ENCODE results near the gene KRTAP5-3. TPM values are rescaled to one million over a fixed set of nuclear protein-coding genes. Genes with fewer than 3 reads are reported as not detected.

Gene KRTAP5-3
- total RNA-seq, 6 experiments from 2014 or later, result not detected

- Histone ChIP-seq H3K4me3 (no peak overlapping the region), H3K36me3 (no peaks in the 10 kb centered on the region), H3K9me3 (no peaks in the 10 kb centered on the region), H3K4me1 (no peaks in the 10 kb centered on the region), H3K27ac (no peak overlapping the region), H3K27me3 (no peaks in the 10 kb centered on the region)
- TF ChIP-seq, protein P1, sequence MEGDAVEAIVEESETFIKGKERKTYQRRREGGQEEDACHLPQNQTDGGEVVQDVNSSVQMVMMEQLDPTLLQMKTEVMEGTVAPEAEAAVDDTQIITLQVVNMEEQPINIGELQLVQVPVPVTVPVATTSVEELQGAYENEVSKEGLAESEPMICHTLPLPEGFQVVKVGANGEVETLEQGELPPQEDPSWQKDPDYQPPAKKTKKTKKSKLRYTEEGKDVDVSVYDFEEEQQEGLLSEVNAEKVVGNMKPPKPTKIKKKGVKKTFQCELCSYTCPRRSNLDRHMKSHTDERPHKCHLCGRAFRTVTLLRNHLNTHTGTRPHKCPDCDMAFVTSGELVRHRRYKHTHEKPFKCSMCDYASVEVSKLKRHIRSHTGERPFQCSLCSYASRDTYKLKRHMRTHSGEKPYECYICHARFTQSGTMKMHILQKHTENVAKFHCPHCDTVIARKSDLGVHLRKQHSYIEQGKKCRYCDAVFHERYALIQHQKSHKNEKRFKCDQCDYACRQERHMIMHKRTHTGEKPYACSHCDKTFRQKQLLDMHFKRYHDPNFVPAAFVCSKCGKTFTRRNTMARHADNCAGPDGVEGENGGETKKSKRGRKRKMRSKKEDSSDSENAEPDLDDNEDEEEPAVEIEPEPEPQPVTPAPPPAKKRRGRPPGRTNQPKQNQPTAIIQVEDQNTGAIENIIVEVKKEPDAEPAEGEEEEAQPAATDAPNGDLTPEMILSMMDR (IDR thresholded peaks at IDR 0.05), result no peak
- no peak for TF ChIP-seq POLR2A (IDR thresholded peaks at IDR 0.05)
- intact Hi-C loops (cut with DNase I), result loop anchor here in 1 of 2 donors (10.0 kb wide), 1 partner anchor 86 kb away; no protein-coding TSS in a partner anchor
- ATAC-seq (no peak), DNase-seq (no peak)
- 50% methylated on average over 7 of the region's 13 CpGs for WGBS (ENCODE audit: insufficient coverage, low coverage, low lambda C conversion rate, missing lambda C conversion rate)
Measured at GRCh38 chr11:1631066-1631568, 22.9 kb upstream of the KRTAP5-3 start.

DNA sequence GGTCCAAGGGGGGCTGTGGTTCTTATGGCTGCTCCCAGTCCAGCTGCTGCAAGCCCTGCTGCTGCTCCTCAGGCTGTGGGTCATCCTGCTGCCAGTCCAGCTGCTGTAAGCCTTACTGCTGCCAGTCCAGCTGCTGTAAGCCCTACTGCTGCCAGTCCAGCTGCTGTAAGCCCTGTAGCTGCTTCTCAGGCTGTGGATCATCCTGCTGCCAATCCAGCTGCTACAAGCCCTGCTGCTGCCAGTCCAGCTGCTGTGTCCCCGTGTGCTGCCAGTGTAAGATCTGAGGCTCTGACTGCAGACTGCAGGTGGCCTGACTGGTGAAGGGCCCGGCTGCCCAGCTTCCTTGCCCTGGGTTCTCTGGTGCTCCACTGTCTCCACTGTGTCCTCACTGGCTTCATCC, 22.0 kb upstream of the KRTAP5-3 start:
- no peak for ATAC-seq
- Histone ChIP-seq H3K4me1 (no peaks in the 10 kb centered on the region), H3K27ac (no peak overlapping the region), H3K9me3 (no peaks in the 10 kb centered on the region), H3K4me3 (no peak overlapping the region), H3K36me3 (no peaks in the 10 kb centered on the region), H3K27me3 (no peaks in the 10 kb centered on the region)
- TF ChIP-seq POLR2A (IDR thresholded peaks at IDR 0.05), result no peak
- TF ChIP-seq, protein P1 (IDR thresholded peaks at IDR 0.05), result no peak
- WGBS (ENCODE audit: insufficient coverage, low coverage, low lambda C conversion rate, missing lambda C conversion rate), result no CpG with 5 or more reads among the region's 2 CpGs
- intact Hi-C loops (cut with DNase I), result loop anchor here in 1 of 2 donors (10.0 kb wide), 1 partner anchor 85 kb away; no protein-coding TSS in a partner anchor
- DNase-seq, result no peak

DNA sequence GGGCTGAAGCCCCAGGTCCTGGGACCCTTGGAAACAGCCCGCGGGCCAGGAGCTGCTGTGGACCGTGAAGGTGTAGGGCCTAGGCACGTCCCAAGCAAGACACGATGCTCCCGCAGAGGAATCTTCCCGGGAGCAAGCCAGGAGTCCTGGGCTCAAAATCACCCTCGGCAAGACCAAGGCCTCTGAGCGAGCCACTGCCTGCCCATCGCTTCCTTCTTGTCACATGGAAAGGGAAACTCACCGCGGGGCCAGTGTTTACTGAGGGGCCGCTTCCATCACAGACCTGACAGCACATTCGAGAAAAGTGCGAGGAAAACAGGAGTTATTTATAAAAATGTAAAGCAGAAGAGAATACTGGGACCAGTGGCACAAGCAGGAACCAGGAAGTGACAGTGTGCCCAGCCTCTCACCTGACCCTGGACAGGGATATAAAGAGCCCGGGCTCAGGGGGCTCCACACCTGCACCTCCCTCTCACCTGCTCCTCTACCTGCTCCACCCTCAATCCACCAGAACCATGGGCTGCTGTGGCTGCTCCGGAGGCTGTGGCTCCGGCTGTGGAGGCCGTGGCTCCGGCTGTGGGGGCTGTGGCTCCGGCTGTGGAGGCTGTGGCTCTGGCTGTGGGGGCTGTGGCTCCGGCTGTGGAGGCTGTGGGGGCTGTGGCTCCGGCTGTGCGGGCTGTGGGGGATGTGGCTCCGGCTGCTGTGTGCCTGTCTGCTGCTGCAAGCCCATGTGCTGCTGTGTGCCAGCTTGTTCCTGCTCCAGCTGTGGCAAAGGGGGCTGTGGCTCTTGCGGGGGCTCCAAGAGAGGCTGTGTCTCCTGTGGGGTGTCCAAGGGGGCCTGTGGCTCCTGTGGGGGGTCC, 21.3 kb upstream of the KRTAP5-3 start, which contains the start of gene KRTAP5-5:
TSS of gene KRTAP5-5 (plus strand) at position 450 of the 860 bp plus-strand sequence. CDS start at position 516, 66 bp downstream.
- no peak for DNase-seq
- 52% methylated on average over 10 of the region's 26 CpGs for WGBS (ENCODE audit: insufficient coverage, low coverage, low lambda C conversion rate, missing lambda C conversion rate)
- H3K36me3 ChIP-seq, result no peaks in the 10 kb centered on the region
- intact Hi-C loops (cut with DNase I), result loop anchor here in 1 of 2 donors (10.0 kb wide), 1 partner anchor 85 kb away; no protein-coding TSS in a partner anchor
- no peak for ATAC-seq
- no peak within 1 kb of the TSS for H3K4me3 ChIP-seq
- H3K4me1 ChIP-seq, result no peaks in the 10 kb centered on the region
- H3K9me3 ChIP-seq, result no peaks in the 10 kb centered on the region
- no peaks in the 10 kb centered on the region for H3K27me3 ChIP-seq
- TF ChIP-seq, protein P1 (IDR thresholded peaks at IDR 0.05), result no peak
- TF ChIP-seq POLR2A (IDR thresholded peaks at IDR 0.05), result no peak
- no peak within 1 kb of the TSS for H3K27ac ChIP-seq

- no peak for TF ChIP-seq POLR2A (IDR thresholded peaks at IDR 0.05)
- TF ChIP-seq, protein P1 (IDR thresholded peaks at IDR 0.05), result peak; percentile 77 to 94 (median 90)
- Histone ChIP-seq H3K9me3 (no peaks in the 10 kb centered on the region), H3K36me3 (no peaks in the 10 kb centered on the region), H3K27me3 (no peaks in the 10 kb centered on the region), H3K4me1 (no peaks in the 10 kb centered on the region), H3K27ac (no peak overlapping the region), H3K4me3 (no peak overlapping the region)
- intact Hi-C loops (cut with DNase I), result no loop called here
- 13% methylated on average over 11 of the region's 35 CpGs for WGBS (ENCODE audit: insufficient coverage, low coverage, low lambda C conversion rate, missing lambda C conversion rate)
- DNase-seq (peak in 1 of 3 donors; percentile 67), ATAC-seq (peak; percentile 90 to 97 (median 92))
Measured at GRCh38 chr11:1628506-1629325, 20.5 kb upstream of the KRTAP5-3 start.
